DOHH2 (cell line): ENCODE measurements around the gene LHFPL4.

Experiments used
- H3F3A ChIP-seq: fragments of 200-600 bp; sonication (generic), shearing (Covaris generic); 2 replicates; pipeline ENCODE4 v1.6.0; 2016; ENCODE audit warnings: antibody characterized with exemption, mild to moderate bottlenecking; ENCODE audit not compliant: control insufficient read depth, insufficient read depth
- H3K27ac ChIP-seq: fragments of 200-600 bp; sonication (generic); 2 replicates; pipeline ENCODE4 v1.5.1; 2014; ENCODE audit warnings: low read depth, mild to moderate bottlenecking, low read length, moderate library complexity
- H3K27me3 ChIP-seq: fragments of 200-600 bp; sonication (generic); 2 replicates; pipeline ENCODE4 v1.6.1; 2014; ENCODE audit warnings: mild to moderate bottlenecking, low read length, mixed read lengths; ENCODE audit not compliant: control insufficient read depth
- H3K36me3 ChIP-seq: fragments of 200-600 bp; sonication (generic); 2 replicates; pipeline ENCODE4 v1.6.1; 2014; ENCODE audit warnings: mild to moderate bottlenecking, low read length, moderate library complexity, mixed read lengths; ENCODE audit not compliant: control insufficient read depth
- H3K4me1 ChIP-seq: fragments of 200-600 bp; sonication (generic); 2 replicates; pipeline ENCODE4 v1.6.1; 2014; ENCODE audit warnings: mild to moderate bottlenecking, low read length, mixed read lengths; ENCODE audit not compliant: control insufficient read depth
- H3K4me2 ChIP-seq: fragments of 200-600 bp; sonication (generic); 2 replicates; pipeline ENCODE4 v1.6.0; 2014; ENCODE audit warnings: mild to moderate bottlenecking, low read length, moderate library complexity
- H3K4me3 ChIP-seq: fragments of 200-600 bp; sonication (generic); 2 replicates; pipeline ENCODE4 v1.5.1; 2014; ENCODE audit warnings: mild to moderate bottlenecking, low read length, mixed read lengths
- H3K79me2 ChIP-seq: fragments of 200-600 bp; sonication (generic); 2 replicates; pipeline ENCODE4 v1.6.1; 2014; ENCODE audit warnings: mild to moderate bottlenecking, low read length, mixed read lengths; ENCODE audit not compliant: control insufficient read depth
- H3K9me2 ChIP-seq: fragments of 200-600 bp; sonication (generic); replicated peaks from 2 replicates; pipeline ENCODE4 v1.6.1; 2014; ENCODE audit warnings: mild to moderate bottlenecking, low read length, mixed read lengths; ENCODE audit not compliant: control insufficient read depth
- H3K9me3 ChIP-seq: fragments of 200-600 bp; sonication (generic); 2 replicates; pipeline ENCODE4 v1.6.1; 2014; ENCODE audit warnings: antibody characterized with exemption, low read length, mixed read lengths; ENCODE audit not compliant: control insufficient read depth, insufficient read depth
- H4K20me1 ChIP-seq: fragments of 200-600 bp; sonication (generic); 2 replicates; pipeline ENCODE4 v1.6.0; 2014; ENCODE audit warnings: low read depth, mild to moderate bottlenecking, antibody characterized with exemption, low read length, moderate library complexity; ENCODE audit not compliant: control insufficient read depth, insufficient read depth
- EZH2phosphoT487 ChIP-seq: fragments of 200-600 bp; sonication (generic); IDR thresholded peaks from 2 replicates; pipeline ENCODE4 v1.6.1; 2017; ENCODE audit warnings: borderline replicate concordance, mild to moderate bottlenecking, antibody characterized with exemption, low read length, moderate library complexity, mixed read lengths
- TF ChIP-seq, protein P1 (sequence below): fragments of 200-600 bp; sonication (generic); IDR thresholded peaks from one replicate; pipeline ENCODE4 v1.5.1; 2014; ENCODE audit warnings: antibody characterized with exemption, mild to moderate bottlenecking, low read depth, low read length; ENCODE audit not compliant: poor library complexity, severe bottlenecking

LHFPL4 gene

GRCh38 chr3:9485248-9485647 lies 68.4 kb downstream of the LHFPL4 start:
- Histone ChIP-seq H3K4me1 (no peaks in the 10 kb centered on the region), H3K79me2 (no peaks in the 10 kb centered on the region), H3F3A (peaks cover 10% of the 10 kb centered on the region; the same call in 1 of the 2 replicates), H3K27me3 (no peaks in the 10 kb centered on the region), H3K9me3 (no peaks in the 10 kb centered on the region), H3K9me2 (no peaks in the 10 kb centered on the region), H3K36me3 (peaks cover 8% of the 10 kb centered on the region), H4K20me1 (0 out of 2 replicates have a peak, but pooled peaks cover 3% of the 10 kb centered on the region), H3K4me2 (no peak overlapping the region), H3K4me3 (no peak overlapping the region), H3K27ac (no peak overlapping the region)
- TF ChIP-seq, protein P1, sequence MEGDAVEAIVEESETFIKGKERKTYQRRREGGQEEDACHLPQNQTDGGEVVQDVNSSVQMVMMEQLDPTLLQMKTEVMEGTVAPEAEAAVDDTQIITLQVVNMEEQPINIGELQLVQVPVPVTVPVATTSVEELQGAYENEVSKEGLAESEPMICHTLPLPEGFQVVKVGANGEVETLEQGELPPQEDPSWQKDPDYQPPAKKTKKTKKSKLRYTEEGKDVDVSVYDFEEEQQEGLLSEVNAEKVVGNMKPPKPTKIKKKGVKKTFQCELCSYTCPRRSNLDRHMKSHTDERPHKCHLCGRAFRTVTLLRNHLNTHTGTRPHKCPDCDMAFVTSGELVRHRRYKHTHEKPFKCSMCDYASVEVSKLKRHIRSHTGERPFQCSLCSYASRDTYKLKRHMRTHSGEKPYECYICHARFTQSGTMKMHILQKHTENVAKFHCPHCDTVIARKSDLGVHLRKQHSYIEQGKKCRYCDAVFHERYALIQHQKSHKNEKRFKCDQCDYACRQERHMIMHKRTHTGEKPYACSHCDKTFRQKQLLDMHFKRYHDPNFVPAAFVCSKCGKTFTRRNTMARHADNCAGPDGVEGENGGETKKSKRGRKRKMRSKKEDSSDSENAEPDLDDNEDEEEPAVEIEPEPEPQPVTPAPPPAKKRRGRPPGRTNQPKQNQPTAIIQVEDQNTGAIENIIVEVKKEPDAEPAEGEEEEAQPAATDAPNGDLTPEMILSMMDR: no peak
- no peak for TF ChIP-seq EZH2phosphoT487

DNA sequence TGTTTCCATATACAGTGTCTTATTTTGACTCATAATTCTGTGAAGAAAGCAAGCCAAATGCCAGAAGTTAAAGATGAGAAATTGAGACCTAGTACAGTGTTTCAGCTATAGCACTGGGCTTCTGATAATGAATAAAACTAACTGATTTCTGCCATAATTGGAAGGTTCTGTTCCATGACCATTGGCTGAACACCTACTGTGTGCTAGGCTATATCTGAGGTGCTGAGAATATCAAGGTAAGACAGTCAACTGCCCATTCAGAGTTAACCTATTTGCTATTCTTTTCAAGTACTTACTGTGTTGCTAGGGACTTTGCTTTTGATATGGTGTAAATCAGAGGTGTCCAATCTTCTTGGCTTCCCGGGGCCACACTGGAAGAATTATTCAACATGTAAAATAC lies 73.4 kb downstream of the LHFPL4 start:
- H4K20me1 ChIP-seq: 0 out of 2 replicates have a peak, but pooled peaks cover under 1% of the 10 kb centered on the region
- no peak overlapping the region for H3K4me2 ChIP-seq
- H3K79me2 ChIP-seq: no peaks in the 10 kb centered on the region
- H3K9me2 ChIP-seq: no peaks in the 10 kb centered on the region
- H3K4me3 ChIP-seq: no peak overlapping the region
- H3K27ac ChIP-seq: no peak overlapping the region
- no peaks in the 10 kb centered on the region for H3K27me3 ChIP-seq
- H3K36me3 ChIP-seq: peaks cover 53% of the 10 kb centered on the region
- no peaks in the 10 kb centered on the region for H3K4me1 ChIP-seq
- peaks cover 6% of the 10 kb centered on the region; the same call in 1 of the 2 replicates for H3F3A ChIP-seq
- no peak for TF ChIP-seq EZH2phosphoT487
- TF ChIP-seq, protein P1: no peak
- H3K9me3 ChIP-seq: no peaks in the 10 kb centered on the region

DNA sequence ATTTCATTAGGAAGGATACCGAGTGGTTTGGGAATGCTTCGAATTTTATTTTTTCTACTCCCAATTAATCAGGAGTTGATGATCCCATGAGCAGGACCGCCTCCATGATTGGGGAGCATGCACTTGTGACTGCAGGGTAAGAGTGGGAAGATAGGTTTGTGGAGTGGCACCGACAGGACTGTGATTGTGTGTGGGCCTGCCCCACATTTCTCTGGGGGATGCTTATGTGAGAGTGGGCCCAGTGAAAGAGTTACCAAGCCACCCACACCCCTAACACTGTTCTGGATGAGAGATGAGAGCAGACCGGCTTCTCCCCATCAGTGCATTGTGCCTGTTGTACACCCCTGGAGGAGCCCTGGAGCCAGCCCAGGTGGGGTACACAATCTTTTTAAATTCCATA lies 76.7 kb downstream of the LHFPL4 start:
- Histone ChIP-seq H3K27me3 (no peaks in the 10 kb centered on the region), H4K20me1 (no peaks in the 10 kb centered on the region), H3K9me2 (no peaks in the 10 kb centered on the region), H3K9me3 (no peaks in the 10 kb centered on the region), H3F3A (peaks cover 7% of the 10 kb centered on the region; the same call in 1 of the 2 replicates), H3K4me3 (no peak overlapping the region), H3K27ac (no peak overlapping the region), H3K4me1 (no peaks in the 10 kb centered on the region), H3K36me3 (peaks cover 86% of the 10 kb centered on the region), H3K4me2 (no peak overlapping the region), H3K79me2 (no peaks in the 10 kb centered on the region)
- no peak for TF ChIP-seq EZH2phosphoT487
- TF ChIP-seq, protein P1: no peak
